A549 (cell line): ENCODE data around the gene NRXN2. TPM values are rescaled to one million over a fixed set of nuclear protein-coding genes. Genes with fewer than 3 reads are reported as not detected.

Experiments
- ATAC-seq, 2 experiments: fragments of 200-7000 bp in 1 of 2; fragments of >200 bp in 1 of 2; cut with Nextera tagmentation in 1 of 2; cut with Tn5 transposase in 1 of 2; 3 replicates each; pipeline versions ENCODE4 v1.8.0 to v1.9.1; 2018 to 2020; ENCODE audit warnings: mild to moderate bottlenecking in 1 of 2, moderate library complexity in 1 of 2
- CTCF ChIA-PET: fragments of 300-600 bp; sonication (Branson Sonifier 250); formaldehyde crosslinking; extraction: SDS; loops from one replicate; lab custom pipeline; 2021; ENCODE audit warnings: antibody characterized with exemption, inconsistent platforms; lab: Yijun Ruan, JAX
- POLR2A ChIA-PET: fragments of 350-600 bp; formaldehyde crosslinking; extraction: SDS; loops from one replicate; lab custom pipeline; 2021; ENCODE audit warnings: antibody characterized with exemption, inconsistent platforms; lab: Yijun Ruan, JAX
- DNase-seq, 2 experiments: peaks; one replicate each; pipeline versions ENCODE4 v3.0.0 to v3.0.0-alpha.2; 2011 to 2016; ENCODE audit warnings: low read depth in 1 of 2, low spot score in 1 of 2
- FAIRE-seq: peaks from 2 replicates; lab custom pipeline; 2011; peaks lifted over from hg19 to GRCh38; lab: Jason Lieb, UNC
- H3K27ac ChIP-seq, 2 experiments: fragments of >200 bp; sonication (Bioruptor Twin); formaldehyde crosslinking; 3 replicates each; pipeline ENCODE4 v1.5.1; 2016 to 2017
- H3K4me1 ChIP-seq: fragments of >200 bp; sonication (Bioruptor Twin); formaldehyde crosslinking; 3 replicates; pipeline ENCODE4 v1.6.1; 2016
- H3K4me2 ChIP-seq: fragments of >200 bp; sonication (Bioruptor Twin); formaldehyde crosslinking; 3 replicates; pipeline ENCODE4 v1.6.1; 2016
- H3K4me3 ChIP-seq: fragments of >200 bp; sonication (Bioruptor Twin); formaldehyde crosslinking; 3 replicates; pipeline ENCODE4 v1.5.1; 2016
- H3K9me3 ChIP-seq: fragments of >200 bp; sonication (Bioruptor Twin); formaldehyde crosslinking; 3 replicates; pipeline ENCODE4 v1.6.1; 2016
- CBX2 ChIP-seq: fragments of 200-600 bp; sonication (generic); IDR thresholded peaks from 2 replicates; pipeline ENCODE4 v1.6.1; 2016; ENCODE audit warnings: low read depth, mild to moderate bottlenecking, borderline replicate concordance
- CEBPB ChIP-seq, 2 experiments: fragments of >200 bp in 1 of 2; sonication (Bioruptor Twin) in 1 of 2; formaldehyde crosslinking in 1 of 2; IDR thresholded peaks; 2 replicates each; pipeline ENCODE4 v1.6.1; 2012 to 2016
- EHF ChIP-seq: fragments of 250-450 bp; sonication (Bioruptor Pico); IDR thresholded peaks from 2 replicates; pipeline ENCODE4 v1.5.0; 2020; ENCODE audit warnings: mild to moderate bottlenecking
- ESRRA ChIP-seq: fragments of 150-350 bp; IDR thresholded peaks from 2 replicates; pipeline ENCODE4 v1.6.1; 2014; ENCODE audit warnings: mild to moderate bottlenecking, low read length, borderline replicate concordance
- FOSL2 ChIP-seq, 2 experiments: fragments of 450-650 bp in 1 of 2; fragments of >200 bp in 1 of 2; sonication (Bioruptor Twin) in 1 of 2; formaldehyde crosslinking; IDR thresholded peaks; 2 replicates each; pipeline versions ENCODE4 v1.5.0 to v1.6.1; 2016 to 2020; ENCODE audit warnings: mild to moderate bottlenecking in 1 of 2, moderate library complexity in 1 of 2
- HEYL ChIP-seq: fragments of 250-450 bp; sonication (Bioruptor Pico); IDR thresholded peaks from 2 replicates; pipeline ENCODE4 v1.8.0; 2021; ENCODE audit warnings: mild to moderate bottlenecking, moderate library complexity
- HOXB13 ChIP-seq: fragments of 250-450 bp; sonication (Bioruptor Pico); IDR thresholded peaks from 2 replicates; pipeline ENCODE4 v1.5.0; 2020; ENCODE audit warnings: low read depth, mild to moderate bottlenecking, moderate library complexity
- JUN ChIP-seq, 2 experiments: fragments of >200 bp; sonication (Bioruptor Twin); formaldehyde crosslinking; IDR thresholded peaks; 2 replicates in 1 of 2; 3 replicates in 1 of 2; pipeline ENCODE4 v1.6.1; 2016 to 2017
- KDM5A ChIP-seq: fragments of 200-600 bp; sonication (generic); IDR thresholded peaks from 2 replicates; pipeline ENCODE4 v1.6.1; 2016; ENCODE audit warnings: antibody characterized with exemption, mild to moderate bottlenecking
- NPAS2 ChIP-seq: fragments of 250-450 bp; sonication (Bioruptor Pico); IDR thresholded peaks from 2 replicates; pipeline ENCODE4 v1.8.0; 2022; ENCODE audit warnings: mild to moderate bottlenecking, moderate library complexity, borderline replicate concordance
- NR3C1 ChIP-seq: fragments of >200 bp; sonication (Bioruptor Twin); formaldehyde crosslinking; IDR thresholded peaks from 3 replicates; pipeline ENCODE4 v1.6.1; 2017
- RARB ChIP-seq: fragments of 250-450 bp; sonication (Bioruptor Pico); IDR thresholded peaks from 2 replicates; pipeline ENCODE4 v1.8.0; 2021; ENCODE audit warnings: mild to moderate bottlenecking, moderate library complexity
- RCOR1 ChIP-seq: fragments of 150-350 bp; IDR thresholded peaks from 2 replicates; pipeline ENCODE4 v1.6.1; 2014; ENCODE audit warnings: antibody characterized with exemption, low read length, low read depth
- REST ChIP-seq: fragments of 200-600 bp; sonication (generic); IDR thresholded peaks from 2 replicates; pipeline ENCODE4 v1.6.1; 2016; ENCODE audit warnings: antibody characterized with exemption, mild to moderate bottlenecking, moderate library complexity
- RNF2 ChIP-seq: fragments of 200-600 bp; sonication (generic); IDR thresholded peaks from 2 replicates; pipeline ENCODE4 v1.6.1; 2016; ENCODE audit warnings: low read depth, mild to moderate bottlenecking, antibody characterized with exemption, moderate library complexity, borderline replicate concordance
- SMC3 ChIP-seq: fragments of >200 bp; sonication (Bioruptor Twin); formaldehyde crosslinking; IDR thresholded peaks from 3 replicates; pipeline ENCODE4 v1.6.1; 2018; ENCODE audit warnings: inconsistent platforms
- SREBF2 ChIP-seq: fragments of 450-650 bp; IDR thresholded peaks from 2 replicates; pipeline ENCODE4 v1.6.1; 2014; ENCODE audit warnings: mild to moderate bottlenecking, moderate library complexity
- TFCP2L1 ChIP-seq: fragments of 250-450 bp; sonication (Bioruptor Pico); IDR thresholded peaks from 2 replicates; pipeline ENCODE4 v1.5.0; 2021; ENCODE audit warnings: mild to moderate bottlenecking
- USF2 ChIP-seq: fragments of 450-650 bp; IDR thresholded peaks from 2 replicates; pipeline ENCODE4 v1.6.1; 2014; ENCODE audit warnings: antibody characterized with exemption
- ZNF302 ChIP-seq: fragments of 250-450 bp; sonication (Bioruptor Pico); IDR thresholded peaks from 2 replicates; pipeline ENCODE4 v1.9.0; 2021; ENCODE audit warnings: inconsistent platforms, mild to moderate bottlenecking, moderate library complexity
- ZSCAN20 ChIP-seq: fragments of 250-450 bp; sonication (Bioruptor Pico); IDR thresholded peaks from 2 replicates; pipeline ENCODE4 v1.8.0; 2022; ENCODE audit warnings: mild to moderate bottlenecking, moderate library complexity
- WGBS: methylation state at CpG from one replicate; pipeline ENCODE4 v1.1.6; 2017; ENCODE audit errors: missing lambda C conversion rate; 5-methylcytosine and 5-hydroxymethylcytosine counted together
- polyA plus RNA-seq, 4 experiments: library from polyadenylated mRNA; depleted of rRNA in 3 of 4; stranded (reverse); fragments of >200 nt; fragmentation: RNase III in 1 of 4; extraction: RNeasy Plus Mini Kit Qiagen cat#74134 plus additional on column Dnase treatment in 1 of 4; gene quantifications; 2 replicates in 3 of 4; 3 replicates in 1 of 4; pipeline ENCODE4 v1.2.3, GENCODE V29; 2011 to 2017
- TF ChIP-seq, protein P1 (sequence below): IDR thresholded peaks from 2 replicates; pipeline ENCODE4 v1.6.1; 2012; ENCODE audit warnings: low read depth, borderline replicate concordance
- TF ChIP-seq, protein P2 (sequence below): fragments of >200 bp; sonication (Bioruptor Twin); formaldehyde crosslinking; IDR thresholded peaks from 2 replicates; pipeline ENCODE4 v1.6.1; 2016

NRXN2 gene
- polyA plus RNA-seq, 2 of the 4 experiments (the other 2 are of a cell fraction), result 0.04 TPM; not detected in 1

DNA sequence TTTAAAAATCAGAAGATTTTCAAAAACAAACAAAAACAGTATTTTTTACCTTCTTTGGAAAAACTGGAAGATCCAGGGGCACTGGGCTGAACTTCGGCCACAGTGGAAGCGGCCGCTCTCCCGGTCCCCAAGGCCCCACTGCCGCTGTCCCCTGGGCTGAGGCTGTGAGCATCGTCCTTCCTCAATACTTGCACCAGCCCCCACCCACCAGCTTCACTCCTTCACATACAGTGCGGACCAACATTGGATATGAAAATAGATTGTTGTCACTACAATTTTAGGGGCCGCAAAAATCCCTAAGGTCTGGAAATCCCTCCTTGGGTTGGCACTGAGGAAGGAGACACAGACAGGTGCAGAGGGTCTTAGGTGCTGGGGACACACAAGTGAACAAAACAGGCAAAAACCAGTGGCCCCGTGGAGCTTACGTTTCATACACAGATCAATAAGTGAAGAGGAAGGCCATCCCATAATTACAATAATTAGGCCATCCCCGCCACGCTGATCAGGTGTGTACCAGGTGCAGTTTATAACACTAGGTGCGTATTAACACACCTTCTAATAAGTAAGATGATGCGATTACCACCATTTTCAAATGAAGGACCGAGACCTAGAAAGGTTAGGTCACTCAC lies 160.2 kb downstream of the NRXN2 start:
- no peak overlapping the region for H3K4me2 ChIP-seq
- H3K9me3 ChIP-seq, result no peaks in the 10 kb centered on the region
- no peak for DNase-seq
- no peak overlapping the region for H3K27ac ChIP-seq
- H3K4me1 ChIP-seq, result peaks cover 13% of the 10 kb centered on the region
- CTCF ChIA-PET, result interaction anchor here (1.1 kb wide), 1 partner anchor 114 kb away, joined by 3 read pairs; no protein-coding TSS in a partner anchor
- POLR2A ChIA-PET, result interaction anchor here (0.6 kb wide), 1 partner anchor 190 kb away, joined by 5 read pairs; no protein-coding TSS in a partner anchor
- no peak for FAIRE-seq
- 81% methylated on average over 15 of the region's 15 CpGs for WGBS
- H3K4me3 ChIP-seq, result no peak overlapping the region
- no peak for ATAC-seq
- TF ChIP-seq JUN (IDR thresholded peaks at IDR 0.05) (no peak), TFCP2L1 (CRISPR knock-in tag) (no peak), CBX2 (no peak), RCOR1 (no peak), ZNF302 (no peak), KDM5A (no peak), EHF (CRISPR knock-in tag) (no peak)

DNA sequence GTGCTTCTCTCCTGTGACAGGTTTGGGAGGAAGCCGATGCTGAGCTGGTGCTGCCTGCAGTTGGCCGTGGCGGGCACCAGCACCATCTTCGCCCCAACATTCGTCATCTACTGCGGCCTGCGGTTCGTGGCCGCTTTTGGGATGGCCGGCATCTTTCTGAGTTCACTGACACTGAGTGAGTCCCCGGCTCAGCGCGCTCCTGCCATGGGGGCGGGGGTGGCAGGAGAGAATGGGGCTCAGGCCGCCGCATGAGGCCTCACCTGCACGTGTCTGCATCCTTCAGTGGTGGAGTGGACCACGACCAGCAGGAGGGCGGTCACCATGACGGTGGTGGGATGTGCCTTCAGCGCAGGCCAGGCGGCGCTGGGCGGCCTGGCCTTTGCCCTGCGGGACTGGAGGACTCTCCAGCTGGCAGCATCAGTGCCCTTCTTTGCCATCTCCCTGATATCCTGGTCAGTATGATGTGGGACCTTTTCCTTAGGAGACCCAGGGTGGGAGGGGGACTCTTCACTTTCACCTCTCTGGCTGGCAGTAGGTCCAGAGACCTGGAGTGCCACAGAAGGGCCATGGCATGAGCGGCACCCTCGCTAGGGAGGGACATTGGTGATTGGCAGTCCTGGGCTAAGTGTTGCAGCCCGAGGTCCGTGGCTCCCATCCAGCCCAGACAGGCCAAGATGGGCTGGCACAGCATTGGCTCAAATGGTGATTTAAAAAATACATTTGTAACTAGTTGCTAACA lies 160.8 kb downstream of the NRXN2 start:
- WGBS, result 87% methylated on average over 12 of the region's 29 CpGs
- no peak for ATAC-seq
- ChIA-PET CTCF (interaction anchor here (1.1 kb wide), 1 partner anchor 113 kb away, joined by 3 read pairs; no protein-coding TSS in a partner anchor), POLR2A (no interaction called here)
- H3K9me3 ChIP-seq, result no peaks in the 10 kb centered on the region
- no peak overlapping the region for H3K27ac ChIP-seq
- TF ChIP-seq REST, result no peak
- no peak for TF ChIP-seq TFCP2L1 (CRISPR knock-in tag)
- no peak for TF ChIP-seq ZNF302
- TF ChIP-seq ESRRA, result no peak
- TF ChIP-seq KDM5A, result no peak
- no peak for TF ChIP-seq FOSL2 (IDR thresholded peaks at IDR 0.05)
- no peak for TF ChIP-seq FOSL2 (CRISPR knock-in tag; IDR thresholded peaks at IDR 0.05)
- no peak for TF ChIP-seq ZSCAN20 (CRISPR knock-in tag)
- TF ChIP-seq NR3C1, result no peak
- no peak for TF ChIP-seq HOXB13 (CRISPR knock-in tag)
- no peak for TF ChIP-seq RNF2
- TF ChIP-seq CEBPB (IDR thresholded peaks at IDR 0.05), result no peak
- no peak for TF ChIP-seq RARB (CRISPR knock-in tag)
- no peak for TF ChIP-seq NPAS2
- no peak for TF ChIP-seq SREBF2
- no peak for TF ChIP-seq USF2
- TF ChIP-seq, protein P1, sequence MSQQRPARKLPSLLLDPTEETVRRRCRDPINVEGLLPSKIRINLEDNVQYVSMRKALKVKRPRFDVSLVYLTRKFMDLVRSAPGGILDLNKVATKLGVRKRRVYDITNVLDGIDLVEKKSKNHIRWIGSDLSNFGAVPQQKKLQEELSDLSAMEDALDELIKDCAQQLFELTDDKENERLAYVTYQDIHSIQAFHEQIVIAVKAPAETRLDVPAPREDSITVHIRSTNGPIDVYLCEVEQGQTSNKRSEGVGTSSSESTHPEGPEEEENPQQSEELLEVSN, result no peak
- no peak for TF ChIP-seq HEYL
- TF ChIP-seq, protein P2, sequence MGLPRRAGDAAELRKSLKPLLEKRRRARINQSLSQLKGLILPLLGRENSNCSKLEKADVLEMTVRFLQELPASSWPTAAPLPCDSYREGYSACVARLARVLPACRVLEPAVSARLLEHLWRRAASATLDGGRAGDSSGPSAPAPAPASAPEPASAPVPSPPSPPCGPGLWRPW, result no peak
- no peak for TF ChIP-seq SMC3
- H3K4me2 ChIP-seq, result no peak overlapping the region
- H3K4me1 ChIP-seq, result peaks cover 13% of the 10 kb centered on the region
- no peak for FAIRE-seq
- DNase-seq, result no peak
- H3K4me3 ChIP-seq, result no peak overlapping the region
